HG02884 (cell line): ENCODE results near the gene HDHD3.
"Not testable (repeated sequence)": the region's sequence is repeated elsewhere in the genome, so short reads cannot be mapped to it uniquely, and the experiment has no call there.

ENCODE experiments used
- ATAC-seq: cut with Tn5 transposase; IDR thresholded peaks from one replicate; pipeline ENCODE4 v1.9.1; 2021; ENCODE audit warnings: mild to moderate bottlenecking, moderate library complexity; ENCODE audit not compliant: unreplicated experiment

Gene HDHD3

DNA sequence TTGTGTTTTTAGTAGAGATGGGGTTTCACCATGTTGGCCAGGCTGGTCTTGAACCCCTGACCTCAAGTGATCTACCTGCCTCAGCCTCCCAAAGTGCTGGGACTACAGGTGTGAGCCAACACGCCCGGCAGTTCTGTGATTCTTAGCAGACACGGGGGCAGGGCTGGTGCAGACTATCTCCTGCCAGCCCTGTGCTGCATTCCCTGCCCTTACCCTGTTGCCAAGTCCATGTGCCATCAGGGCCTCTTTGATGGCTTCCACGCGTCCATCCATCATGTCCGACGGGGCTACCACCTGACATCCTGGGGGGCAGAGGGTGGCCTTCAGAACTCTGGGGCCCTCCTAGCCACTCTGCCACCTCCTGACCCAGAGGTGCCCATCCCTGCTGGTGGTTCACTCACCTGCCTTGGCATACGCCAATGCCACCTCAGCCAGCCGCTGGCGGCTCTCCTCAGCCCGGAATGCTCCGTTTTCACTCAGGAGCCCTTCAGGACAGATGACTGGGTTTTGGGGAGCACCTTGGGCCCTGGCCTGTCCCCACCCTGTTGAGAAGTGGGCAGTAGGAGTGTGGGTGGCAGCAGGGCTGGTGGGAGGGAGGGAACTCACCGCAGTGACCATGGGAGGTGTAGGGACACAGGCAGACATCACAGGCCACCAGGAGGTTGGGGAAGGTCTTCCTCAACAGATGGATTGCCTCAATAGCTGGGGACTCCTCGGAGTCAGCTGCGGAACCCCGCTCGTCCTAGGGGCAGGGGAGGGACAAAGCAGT, 13.6 kb upstream of the HDHD3 start:
- no peak for ATAC-seq

DNA sequence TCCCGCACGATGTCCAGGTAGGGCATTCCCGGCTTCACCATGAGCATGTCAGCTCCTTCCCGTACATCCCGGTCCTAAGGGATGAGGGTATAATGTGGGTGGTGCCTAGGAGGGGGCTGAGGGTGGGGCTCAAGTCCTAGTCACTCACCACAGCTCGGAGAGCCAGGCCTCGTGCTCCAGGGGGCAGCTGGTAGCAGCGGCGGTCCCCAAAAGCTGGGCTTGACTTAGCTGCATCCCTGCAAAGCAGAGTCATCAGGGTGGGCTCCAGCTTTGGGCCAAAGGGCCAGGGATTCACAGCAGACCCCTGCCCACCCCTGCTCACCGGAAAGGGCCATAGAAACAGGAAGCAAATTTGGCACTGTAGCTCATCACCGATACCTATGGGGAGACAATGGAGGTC, 12.7 kb upstream of the HDHD3 start:
- ATAC-seq, result no peak

DNA sequence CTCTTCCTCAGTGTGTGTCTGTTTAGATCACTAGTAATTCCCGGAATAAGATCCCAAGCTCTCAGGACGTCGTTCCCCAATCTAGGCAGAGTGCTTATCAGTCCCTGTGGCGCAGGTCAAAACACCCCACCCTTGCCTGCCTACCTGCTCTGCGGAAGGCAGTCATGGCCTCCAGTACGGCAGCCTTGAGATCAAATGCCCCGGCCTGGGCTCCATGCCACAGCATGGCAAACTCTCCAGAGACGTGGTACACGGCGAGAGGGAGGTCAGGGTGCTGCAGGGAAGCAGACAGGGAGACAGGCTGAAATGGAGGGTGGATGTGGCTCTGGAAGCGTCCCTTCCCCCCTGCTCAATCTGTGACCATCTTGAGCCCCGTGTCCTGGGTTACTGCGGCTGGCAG, 12.0 kb upstream of the HDHD3 start:
- ATAC-seq, result no peak

DNA sequence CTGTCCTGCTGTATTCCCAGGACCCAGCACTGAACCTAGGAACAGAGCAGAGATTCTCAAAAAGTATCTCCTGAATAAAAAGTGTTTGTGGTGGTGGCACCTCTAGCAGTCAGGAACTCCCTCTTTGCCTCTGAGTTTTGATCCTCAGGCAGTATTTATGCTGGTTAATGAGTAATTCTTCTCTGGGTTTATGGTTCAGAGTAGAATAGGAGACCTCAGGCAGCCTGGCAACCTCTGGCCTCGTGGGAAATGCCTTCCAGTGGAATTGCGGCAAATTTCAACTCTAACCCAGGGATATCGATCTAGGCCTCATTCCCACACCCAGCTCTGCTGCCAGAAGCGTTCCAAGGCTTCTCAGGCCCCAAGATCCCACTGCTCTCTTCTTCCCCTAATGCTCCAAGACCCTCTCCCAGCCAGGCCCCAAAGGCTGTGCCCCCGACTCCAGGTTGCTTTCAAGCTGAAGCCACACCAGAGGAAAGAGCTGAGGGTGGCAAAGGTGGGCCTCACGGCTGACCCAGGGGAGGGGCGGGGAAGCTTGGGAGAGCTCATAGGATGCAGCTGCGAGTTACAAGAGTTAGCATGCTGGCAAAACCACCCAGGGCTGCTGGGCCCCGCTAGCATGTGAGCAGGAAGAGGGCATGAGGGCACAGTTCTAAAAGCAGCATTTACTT, 10.9 kb upstream of the HDHD3 start:
- ATAC-seq, result no peak

DNA sequence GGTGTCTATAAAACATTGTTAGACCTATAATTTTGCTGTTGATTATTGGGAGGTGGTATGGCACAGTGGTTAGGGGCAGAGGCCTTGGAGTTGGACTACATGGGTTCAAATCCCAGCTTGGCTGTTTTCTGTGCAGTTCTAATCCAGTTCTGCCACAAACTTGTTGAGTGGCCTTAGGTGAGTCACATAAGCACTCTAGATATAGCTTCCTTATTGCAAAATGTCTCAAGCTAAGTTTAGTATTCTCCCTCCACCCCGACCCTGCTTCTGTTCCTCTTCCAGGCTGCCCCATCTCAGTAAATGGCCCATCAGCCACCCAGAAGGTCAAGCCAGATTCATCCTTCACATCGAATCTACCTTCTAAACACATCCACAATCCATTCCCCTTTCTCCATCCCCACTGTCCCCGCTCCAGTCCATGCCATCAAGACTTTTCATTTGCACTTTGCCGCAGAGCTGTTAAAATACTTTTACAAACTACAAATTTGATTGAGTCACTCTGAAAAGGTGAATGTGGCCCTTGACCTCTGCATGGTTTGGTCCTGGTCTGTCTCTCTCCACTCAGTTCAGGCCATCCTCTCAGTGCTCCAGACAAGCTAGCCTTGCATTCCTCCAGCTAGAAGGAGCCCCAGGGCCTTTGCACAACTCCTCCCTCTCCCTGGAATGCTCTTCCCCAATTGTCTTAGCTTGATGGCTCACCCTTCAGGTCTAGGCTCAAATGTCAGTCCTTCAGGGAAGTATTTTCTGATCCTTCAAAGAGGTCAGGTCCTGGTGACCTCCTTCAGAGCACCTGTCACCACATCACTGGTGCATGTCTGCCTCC, 10.0 kb upstream of the HDHD3 start:
- no peak for ATAC-seq

DNA sequence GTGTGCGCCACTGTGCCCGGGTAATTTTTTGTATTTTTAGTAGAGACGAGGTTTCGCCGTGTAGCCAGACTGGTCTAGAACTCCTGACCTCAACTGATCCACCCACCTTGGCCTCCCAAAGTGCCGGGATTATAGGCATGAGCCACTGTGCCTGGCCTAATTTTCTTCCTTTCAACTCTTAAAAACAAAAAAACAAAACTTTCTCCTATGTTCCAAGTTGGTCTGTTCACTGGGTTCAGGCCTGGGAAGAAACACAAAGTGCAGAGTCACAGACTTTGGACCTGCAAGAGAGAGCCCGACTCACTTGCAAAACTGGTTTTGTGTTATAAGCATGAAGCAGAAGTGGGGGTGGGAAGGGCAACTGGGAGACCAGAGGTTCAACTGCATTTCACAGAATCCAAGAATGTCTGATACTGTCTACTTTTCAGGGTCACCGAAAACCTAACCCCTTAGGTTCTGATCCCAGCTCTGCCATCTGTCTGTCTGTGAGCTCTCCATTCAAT, 5.2 kb upstream of the HDHD3 start:
- no peak for ATAC-seq

DNA sequence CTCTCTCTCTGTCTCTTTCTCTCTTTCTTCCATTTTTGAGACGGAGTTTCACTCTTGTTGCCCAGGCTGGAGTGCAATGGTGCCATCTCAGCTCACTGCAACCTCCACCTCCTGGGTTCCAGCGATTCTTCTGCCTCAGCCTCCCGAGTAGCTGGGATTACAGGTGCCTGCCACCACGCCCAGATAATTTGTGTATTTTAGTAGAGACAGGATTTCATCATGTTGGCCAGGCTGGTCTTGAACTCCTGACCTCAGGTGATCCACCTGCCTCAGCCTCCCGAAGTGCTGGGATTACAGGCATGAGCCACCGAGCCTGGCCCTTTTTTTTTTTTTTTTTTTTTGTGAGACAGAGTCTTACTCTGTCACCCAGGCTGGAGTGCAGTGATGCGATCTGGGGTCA, 4.7 kb upstream of the HDHD3 start:
- not testable (repeated sequence) for ATAC-seq

DNA sequence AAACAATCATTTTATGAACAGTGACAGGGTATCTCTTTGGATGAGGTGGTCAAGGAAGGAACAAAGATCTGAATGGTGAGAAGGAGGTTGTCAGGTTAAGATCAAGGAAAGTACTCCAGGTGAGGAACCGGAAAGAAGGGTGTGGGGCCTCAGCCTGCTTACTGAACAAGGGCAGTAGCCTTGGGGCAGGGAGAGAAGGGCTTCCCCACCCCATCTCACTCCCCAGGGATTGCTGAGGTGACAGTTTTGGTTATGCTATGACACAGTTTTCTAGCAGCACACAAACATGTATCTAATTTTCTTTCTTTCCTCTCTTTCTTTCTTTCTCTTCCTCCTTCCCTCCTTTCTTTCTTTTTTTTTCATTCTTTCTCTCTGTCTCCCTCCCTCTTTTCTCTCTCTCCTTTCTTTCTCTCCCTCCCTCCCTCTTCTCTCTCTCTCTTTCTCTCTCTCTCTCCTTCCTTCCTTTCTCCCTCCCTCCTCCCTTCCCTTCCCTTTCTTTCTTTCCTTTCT, 4.1 kb upstream of the HDHD3 start:
- ATAC-seq, result no peak

DNA sequence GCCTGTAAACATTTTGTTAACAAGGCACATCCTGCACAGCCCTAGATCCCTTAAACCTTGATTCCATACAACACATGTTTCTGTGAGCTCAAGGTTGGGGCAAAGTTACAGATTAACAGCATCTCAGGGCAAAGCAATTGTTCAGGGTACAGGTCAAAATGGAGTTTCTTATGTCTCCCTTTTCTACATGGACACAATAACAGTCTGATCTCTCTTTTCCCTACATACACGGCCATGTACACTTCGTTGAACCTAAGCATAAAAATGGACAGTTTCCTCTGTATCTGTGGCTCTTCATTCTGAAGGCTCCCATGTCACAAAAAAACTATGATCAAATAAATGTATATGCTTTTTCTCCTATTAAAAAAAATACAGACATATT, 3.0 kb upstream of the HDHD3 start:
- ATAC-seq, result not testable (repeated sequence)

DNA sequence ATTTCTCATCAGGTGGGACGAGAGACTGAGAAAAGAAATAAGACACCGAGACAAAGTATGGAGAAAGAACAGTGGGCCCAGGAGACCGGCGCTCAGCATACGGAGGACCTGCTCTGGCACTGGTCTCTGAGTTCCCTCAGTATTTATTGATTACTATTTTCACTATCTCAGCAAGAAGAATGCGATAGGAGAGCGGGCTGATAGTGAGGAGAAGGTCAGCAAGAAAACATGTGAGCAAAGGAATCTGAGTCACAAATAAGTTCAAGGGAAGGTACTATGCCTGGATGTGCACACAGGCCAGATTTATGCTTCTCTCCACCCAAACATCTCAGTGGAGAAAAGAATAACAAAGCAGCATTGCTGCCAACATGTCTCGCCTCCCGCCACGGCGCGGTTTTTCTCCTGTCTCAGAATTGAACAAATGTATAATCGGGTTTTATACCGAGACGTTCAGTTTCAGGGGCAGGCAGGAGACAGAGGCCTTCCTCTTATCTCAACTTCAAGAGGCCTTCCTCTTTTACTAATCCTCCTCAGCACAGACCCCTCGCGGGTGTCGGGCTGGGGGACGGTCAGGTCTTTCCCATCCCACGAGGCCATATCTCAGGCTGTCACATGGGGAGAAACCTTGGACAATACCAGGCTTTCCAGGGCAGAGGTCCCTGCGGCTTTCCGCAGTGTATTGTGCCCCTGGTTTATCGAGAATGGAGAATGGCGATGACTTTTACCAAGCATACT, 2.5 kb upstream of the HDHD3 start:
- not testable (repeated sequence) for ATAC-seq

DNA sequence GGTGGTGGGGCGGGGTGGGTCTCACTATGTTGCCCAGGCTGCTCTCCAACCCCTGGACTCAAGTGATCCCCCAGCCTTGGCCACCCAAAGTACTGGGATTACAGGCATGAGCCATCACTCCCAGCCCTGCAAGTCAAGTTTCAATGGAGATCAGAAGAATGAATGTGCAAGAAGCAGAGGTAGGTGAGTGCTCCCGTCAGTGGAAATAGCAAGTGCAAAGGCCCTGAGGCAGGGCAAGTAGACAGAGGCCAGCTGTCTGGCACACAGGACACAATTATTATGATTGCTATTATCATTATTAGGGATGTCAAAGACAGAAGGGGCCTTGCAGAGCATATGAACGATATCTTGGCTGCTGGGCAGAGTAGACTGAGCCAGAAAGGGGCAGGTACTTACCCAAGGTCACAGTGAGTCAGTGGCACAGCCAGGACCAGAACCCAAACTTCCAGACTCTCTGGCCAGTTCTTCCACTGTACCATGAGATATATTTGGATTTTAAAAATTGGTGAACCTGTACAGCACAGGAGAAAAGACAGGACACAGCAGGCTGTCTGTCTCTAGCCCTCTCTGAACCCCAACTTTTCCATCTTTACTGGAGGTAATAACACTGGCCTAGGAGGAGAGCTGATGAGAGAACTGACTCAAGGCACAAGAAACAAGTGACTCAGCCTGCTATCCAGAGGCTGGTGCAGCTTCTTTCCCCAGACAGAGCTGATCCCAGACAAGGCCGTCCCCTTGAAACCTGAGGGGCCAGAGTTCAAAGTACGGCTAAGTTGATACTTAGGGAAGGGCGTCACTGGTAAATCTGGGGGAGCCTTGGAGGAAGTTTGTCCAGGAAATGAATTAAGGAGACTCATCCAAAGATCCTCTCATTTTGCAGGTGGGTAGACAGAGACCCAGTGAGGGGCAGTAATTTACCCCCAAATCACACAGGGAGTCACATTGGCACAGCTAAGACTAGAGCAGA, 1.4 kb downstream of the HDHD3 start:
- ATAC-seq, result no peak

DNA sequence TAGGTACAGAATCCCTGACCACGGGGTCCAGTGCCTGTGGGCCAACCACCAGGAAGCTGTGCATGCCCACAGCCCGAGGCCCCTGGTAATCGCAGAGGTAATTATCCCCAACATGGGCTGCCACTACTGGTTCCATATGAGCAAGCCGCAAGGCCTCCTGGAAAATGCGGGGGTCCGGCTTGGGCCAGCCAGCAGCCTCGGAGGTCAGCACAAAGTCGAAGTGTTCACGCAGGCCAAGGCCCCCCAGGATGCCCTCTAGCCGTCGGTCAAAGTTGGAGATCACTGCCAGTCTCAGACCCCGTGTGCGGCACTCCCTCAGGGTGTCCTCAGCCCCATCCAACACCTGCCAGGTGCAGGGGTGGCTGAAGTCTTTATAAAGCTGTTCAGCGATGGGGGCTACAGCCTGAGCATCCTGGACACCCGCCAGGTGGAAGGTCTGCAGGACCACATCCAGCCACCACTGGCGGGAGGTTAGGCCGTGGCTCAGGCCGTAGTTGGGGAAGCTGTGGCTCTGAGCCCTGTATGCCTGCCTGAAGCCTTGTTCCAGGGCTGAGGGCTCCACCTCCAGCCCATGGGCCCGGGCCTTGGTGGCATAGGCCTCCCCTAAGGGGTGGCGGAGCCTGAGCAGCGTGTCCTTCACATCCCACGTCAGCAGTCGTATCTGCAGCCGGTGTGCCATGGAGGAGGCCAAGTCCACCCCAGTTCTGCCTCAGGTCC, 3.0 kb downstream of the HDHD3 start:
- no peak for ATAC-seq

DNA sequence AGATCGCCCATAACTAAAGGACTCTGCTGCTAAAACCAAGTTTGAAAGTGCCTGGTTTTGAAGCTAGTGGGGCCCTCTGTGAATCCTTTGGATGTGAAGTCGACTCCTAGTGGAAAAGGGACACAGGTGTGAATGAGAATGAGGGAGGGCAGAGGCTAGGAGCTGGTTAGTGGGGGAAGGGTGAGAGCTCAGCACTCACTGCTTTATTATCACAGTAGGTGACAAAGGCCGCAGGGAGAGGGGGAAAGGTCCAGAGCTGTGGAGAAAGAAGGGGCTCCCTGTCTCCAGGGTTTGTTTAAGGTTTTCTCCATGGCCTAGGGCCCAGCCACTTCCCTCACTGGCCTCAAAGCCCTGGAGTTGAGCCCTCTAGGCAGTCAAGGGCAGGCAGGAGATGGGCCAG, 3.5 kb downstream of the HDHD3 start:
- no peak for ATAC-seq

DNA sequence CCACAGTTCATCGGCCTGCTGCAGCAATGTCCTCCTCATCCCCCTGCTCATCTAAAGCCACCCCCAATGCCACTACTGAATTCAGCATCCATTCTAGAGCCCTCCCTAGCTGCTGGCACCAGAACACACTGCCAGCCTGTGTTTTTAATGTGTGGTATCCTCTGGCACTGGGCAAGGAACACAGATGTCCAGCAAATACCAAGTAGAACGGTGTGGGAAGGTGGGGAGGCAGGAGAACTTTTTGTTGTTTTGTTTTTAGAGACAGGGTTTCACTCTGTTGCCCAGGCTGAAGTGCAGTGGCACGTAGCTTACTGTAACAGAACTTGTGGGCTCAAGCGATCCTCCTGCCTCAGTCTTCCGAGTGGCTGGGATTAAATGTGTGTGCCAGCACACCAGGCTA, 4.7 kb downstream of the HDHD3 start:
- ATAC-seq, result no peak

DNA sequence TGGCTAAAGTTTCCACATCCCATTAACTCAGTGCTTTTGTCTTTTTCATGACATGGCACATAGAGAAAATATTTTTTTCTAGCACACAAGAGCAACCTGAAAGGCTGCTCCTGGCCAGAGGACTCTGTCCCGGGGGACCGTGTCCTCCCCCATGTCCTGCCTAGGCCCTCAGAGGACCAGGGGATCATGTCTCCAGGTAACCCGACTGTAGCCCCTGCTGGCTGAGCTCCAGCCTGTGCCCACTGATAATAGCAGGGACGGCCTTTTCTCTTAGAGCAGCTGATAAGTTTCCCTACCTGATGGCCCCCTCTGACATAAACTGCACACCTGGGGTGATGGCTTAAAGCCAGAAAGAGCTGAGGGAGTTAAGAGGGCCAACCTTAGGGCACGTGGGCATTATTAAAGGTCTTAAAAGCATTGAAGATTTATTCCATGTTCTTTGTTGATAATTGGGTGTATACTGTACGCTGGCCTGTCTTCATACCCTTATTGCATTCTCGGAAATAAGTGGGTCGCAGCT, 5.9 kb downstream of the HDHD3 start:
- ATAC-seq, result no peak

DNA sequence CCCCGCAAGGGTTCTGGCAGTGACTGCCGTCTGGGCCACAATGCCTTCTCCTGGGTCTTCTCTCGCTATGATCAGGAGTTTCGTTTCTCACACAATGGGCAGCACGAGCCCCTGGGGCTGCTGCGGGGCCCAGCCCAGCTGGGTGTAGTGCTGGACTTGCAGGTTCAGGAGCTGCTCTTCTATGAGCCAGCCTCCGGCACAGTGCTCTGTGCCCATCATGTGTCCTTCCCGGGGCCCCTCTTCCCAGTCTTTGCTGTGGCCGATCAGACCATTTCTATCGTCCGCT, 7.0 kb downstream of the HDHD3 start:
- no peak for ATAC-seq

DNA sequence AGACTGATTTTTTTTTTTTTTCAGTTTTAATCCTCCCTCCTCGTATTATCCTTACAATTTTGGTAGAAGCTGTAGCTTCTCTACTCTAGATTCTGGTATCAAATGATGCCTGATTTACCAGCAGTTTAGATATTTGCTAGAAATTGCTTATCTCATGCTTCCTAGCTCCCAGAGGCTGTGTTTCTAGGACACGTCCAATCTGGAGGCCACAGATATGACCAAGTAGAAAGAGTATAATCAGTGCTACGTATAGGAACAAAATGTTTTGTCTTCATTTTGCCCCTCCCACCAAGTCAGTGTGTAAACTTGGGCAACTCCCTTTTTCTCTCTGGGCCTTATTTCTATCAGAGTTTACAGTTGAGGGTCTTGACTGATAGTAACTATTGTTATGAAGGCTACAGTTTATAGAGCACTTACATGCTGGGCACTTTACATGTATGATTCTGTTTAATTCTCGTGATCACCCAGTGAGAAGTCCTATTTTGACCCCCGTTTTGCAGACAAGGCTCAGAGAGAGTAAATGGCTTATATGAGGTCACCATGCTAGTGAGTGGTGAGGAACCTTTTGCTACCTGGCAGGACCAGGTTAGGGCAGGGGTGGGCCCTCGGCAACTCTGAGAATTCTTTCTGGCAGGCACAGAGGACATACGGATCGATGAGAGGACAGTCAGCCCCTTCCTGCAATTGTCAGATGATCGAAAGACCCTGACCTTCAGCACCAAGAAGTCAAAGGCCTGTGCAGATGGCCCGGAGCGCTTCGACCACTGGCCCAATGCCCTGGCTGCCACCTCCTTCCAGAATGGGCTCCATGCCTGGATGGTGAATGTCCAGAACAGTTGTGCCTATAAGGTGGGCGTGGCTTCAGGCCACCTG, 7.6 kb downstream of the HDHD3 start:
- ATAC-seq, result no peak
